Fibroblast of gingiva (primary cell): ENCODE data around the gene PLCB3.
"Not testable (repeated sequence)": the region's sequence is repeated elsewhere in the genome, so short reads cannot be mapped to it uniquely, and the experiment has no call there.

ENCODE experiments used
- DNase-seq: peaks from one replicate; pipeline ENCODE4 v3.0.0-alpha.2; 2011; ENCODE audit warnings: low read depth

PLCB3 gene

GRCh38 chr11:64304316-64305072, 53.2 kb downstream of the PLCB3 start:
- peak; percentile 82 for DNase-seq

GRCh38 chr11:64305075-64305690, 53.9 kb downstream of the PLCB3 start, which contains the start of gene ESRRA:
Gene ESRRA (plus strand): TSS chr11:64305524. CDS start chr11:64307180, 1,656 bp downstream.
- DNase-seq, result peak; percentile 96

GRCh38 chr11:64305691-64306562, 54.6 kb downstream of the PLCB3 start:
- DNase-seq, result no peak

- DNase-seq, result no peak
Measured at GRCh38 chr11:64306563-64306875, 55.2 kb downstream of the PLCB3 start.

- peak; percentile 59 for DNase-seq
Measured at GRCh38 chr11:64306876-64307622, 55.7 kb downstream of the PLCB3 start.

GRCh38 chr11:64307795-64308194, 56.5 kb downstream of the PLCB3 start:
- DNase-seq, result not testable (repeated sequence)

GRCh38 chr11:64312947-64313346, 61.6 kb downstream of the PLCB3 start:
- no peak for DNase-seq

GRCh38 chr11:64313491-64314145, 62.3 kb downstream of the PLCB3 start:
- DNase-seq, result peak; percentile 50

GRCh38 chr11:64314146-64314804, 62.9 kb downstream of the PLCB3 start:
- DNase-seq, result no peak

- DNase-seq, result no peak
Measured at GRCh38 chr11:64314805-64315561, 63.7 kb downstream of the PLCB3 start.

- not testable (repeated sequence) for DNase-seq
Measured at GRCh38 chr11:64315667-64316526, 64.6 kb downstream of the PLCB3 start.

GRCh38 chr11:64316672-64317324, 65.5 kb downstream of the PLCB3 start:
- DNase-seq, result no peak

GRCh38 chr11:64317325-64317960, 66.1 kb downstream of the PLCB3 start, which contains the start of gene TRMT112:
Gene TRMT112 (minus strand): TSS chr11:64317559. CDS start chr11:64317526, 33 bp downstream.
- peak; percentile 96 for DNase-seq

GRCh38 chr11:64317961-64318765, 66.8 kb downstream of the PLCB3 start, which contains the start of gene PRDX5:
Gene PRDX5 (plus strand): TSS chr11:64318121. CDS start chr11:64318216, 95 bp downstream.
- peak; percentile 97 for DNase-seq
